Astrocyte of the cerebellum (primary cell): ENCODE results near the gene CHST6.
"Not testable (repeated sequence)": the region's sequence is repeated elsewhere in the genome, so short reads cannot be mapped to it uniquely, and the experiment has no call there.

ENCODE experiments used
- DNase-seq: peaks from one replicate; pipeline ENCODE4 v3.0.0-alpha.2; 2011; ENCODE audit warnings: low read depth
- H3K4me3 ChIP-seq: 2 replicates; pipeline ENCODE4 v1.5.1; 2011; ENCODE audit warnings: mild to moderate bottlenecking, low read depth, low read length, moderate library complexity
- CTCF ChIP-seq: IDR thresholded peaks from 2 replicates; pipeline ENCODE4 v1.5.1; 2012; ENCODE audit warnings: low read length, low read depth, moderate library complexity, mild to moderate bottlenecking; ENCODE audit errors: missing control alignments
- in situ Hi-C: cut with HindIII; loops from 2 replicates; pipeline ENCODE4 v1.10.0; 2017; ENCODE audit warnings: low sequenced_read_pairs

Gene CHST6

GRCh38 chr16:75443298-75443697 is 51.9 kb downstream of the CHST6 start:
- in situ Hi-C loops, result no loop called here
- no peak for TF ChIP-seq CTCF
- no peak for DNase-seq
- H3K4me3 ChIP-seq, result no peak overlapping the region

DNA sequence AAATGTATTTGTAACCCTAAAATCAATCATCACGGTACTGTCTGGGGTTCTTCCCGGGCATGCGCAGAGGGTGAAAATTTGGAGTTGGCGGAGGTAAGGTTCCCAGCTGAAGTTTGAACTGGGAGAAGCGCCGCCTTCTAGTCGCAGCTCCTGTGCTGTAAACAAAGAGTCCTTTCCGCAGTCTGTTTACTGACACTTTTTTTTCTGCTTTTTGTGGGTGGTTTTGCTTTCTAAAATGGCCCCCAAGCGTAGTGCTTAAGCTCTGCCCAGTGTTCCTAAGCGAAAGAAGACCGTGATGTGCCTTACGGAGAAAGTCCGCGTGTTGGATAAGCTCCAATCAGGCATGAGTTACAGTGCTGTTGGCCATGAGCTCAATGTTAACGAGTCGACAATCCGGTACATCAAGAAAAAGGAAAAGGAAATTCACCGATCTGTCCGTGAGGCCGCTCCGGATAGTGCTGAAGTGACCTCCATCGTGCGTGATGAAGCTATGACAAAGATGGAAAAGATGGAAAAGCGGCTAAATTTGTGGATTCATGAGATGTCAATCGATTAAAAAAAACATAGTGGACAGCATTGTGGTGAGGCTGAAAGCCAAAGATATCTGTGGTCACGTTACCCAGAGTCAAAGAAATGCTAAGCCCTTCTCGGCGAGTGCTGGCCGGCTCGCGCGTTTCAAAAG is 61.4 kb downstream of the CHST6 start:
- in situ Hi-C loops, result no loop called here
- TF ChIP-seq CTCF, result no peak
- H3K4me3 ChIP-seq, result peak overlapping the region; percentile 95
- peak; percentile 93 for DNase-seq

DNA sequence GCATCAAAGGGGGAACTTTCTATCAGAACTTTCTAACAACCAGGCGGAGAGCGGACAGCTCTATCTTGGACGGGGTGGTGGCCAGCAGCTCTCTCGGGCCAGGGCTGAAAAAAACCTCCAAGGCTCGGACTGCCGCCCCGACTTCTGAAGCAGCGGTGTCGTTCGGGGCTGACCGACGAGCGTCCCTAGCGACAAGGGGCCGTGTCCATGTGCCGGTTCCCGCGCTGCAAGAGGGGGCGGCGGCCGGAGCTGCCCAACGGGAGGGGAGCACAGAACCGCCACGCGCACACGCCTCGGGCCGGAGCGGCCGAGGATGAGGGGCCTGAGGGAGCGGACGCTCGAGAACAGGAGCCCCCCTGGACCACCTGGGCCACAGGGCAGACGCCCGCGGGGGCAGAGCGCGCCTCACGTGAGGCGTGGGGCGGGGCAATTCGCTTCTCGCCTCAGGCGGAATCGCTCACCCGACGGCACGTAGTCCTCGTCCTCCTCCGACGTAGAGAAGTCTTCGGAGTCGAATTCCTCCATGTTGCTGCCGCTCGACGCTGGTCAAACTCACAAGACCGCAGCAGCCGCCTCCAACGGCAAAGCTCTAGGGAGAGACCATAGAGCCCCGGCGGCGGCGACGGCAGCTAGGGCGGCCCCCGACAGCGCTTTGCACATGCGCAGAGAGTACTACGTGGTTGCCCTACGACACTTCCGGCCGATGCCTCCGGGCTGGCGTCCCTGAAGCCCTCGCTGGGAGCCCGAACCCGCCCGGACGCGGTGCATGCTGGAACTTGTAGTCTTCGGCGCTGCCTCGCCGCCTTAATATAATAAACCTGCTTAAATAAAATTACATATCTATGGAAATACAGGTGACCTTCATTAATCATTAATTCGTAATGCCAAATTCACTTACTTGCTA is 62.2 kb downstream of the CHST6 start, which contains the start of gene CFDP1:
Gene CFDP1, minus strand, starts transcription at position 676 of the 904 bp plus-strand sequence. Its CDS starts 151 bp downstream, at position 525.
- peak within 1 kb of the TSS; percentile 95 for H3K4me3 ChIP-seq
- peak; percentile 85 for DNase-seq
- no peak for TF ChIP-seq CTCF
- in situ Hi-C loops, result no loop called here

DNA sequence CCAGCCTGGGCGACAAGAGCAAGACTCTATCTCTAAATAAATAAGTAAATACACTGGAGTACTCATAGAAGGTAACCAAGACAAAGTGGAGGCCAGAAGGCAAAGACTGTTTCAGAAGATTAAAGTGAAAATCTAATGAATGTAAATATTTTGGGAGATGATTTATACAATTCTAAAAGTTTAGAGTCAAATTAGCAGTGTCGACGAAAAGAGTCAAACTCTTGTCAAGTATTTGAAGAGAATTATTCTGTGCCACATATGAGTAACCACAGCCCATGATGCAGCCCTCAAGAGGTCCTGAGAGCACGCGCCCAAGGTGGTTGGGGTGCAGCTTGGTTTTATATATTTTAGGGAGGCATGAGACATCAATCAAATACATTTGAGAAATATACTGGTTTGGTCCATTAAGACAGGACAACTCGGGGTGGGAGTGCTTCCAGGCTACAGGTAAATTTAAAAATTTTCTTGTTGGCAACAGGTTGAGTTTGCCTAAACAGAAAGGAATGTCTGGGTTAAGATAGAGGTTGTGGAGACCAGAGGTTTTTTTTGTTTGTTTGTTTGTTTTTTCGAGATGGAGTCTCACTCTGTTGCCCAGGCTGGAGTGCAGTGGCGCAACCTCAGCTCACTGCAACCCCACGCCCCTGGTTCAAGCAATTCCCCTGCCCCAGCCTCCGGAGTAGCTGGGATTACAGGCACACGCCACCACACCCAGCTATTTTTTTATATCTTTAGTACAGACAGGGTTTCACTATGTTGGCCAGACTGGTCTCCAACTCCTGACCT is 65.4 kb downstream of the CHST6 start:
- no peak for TF ChIP-seq CTCF
- no peak for DNase-seq
- in situ Hi-C loops, result no loop called here
- no peak overlapping the region for H3K4me3 ChIP-seq

- H3K4me3 ChIP-seq, DNase-seq, in situ Hi-C loops: not testable (repeated sequence)
Observed at GRCh38 chr16:75426524-75426923, 68.7 kb downstream of the CHST6 start.

DNA sequence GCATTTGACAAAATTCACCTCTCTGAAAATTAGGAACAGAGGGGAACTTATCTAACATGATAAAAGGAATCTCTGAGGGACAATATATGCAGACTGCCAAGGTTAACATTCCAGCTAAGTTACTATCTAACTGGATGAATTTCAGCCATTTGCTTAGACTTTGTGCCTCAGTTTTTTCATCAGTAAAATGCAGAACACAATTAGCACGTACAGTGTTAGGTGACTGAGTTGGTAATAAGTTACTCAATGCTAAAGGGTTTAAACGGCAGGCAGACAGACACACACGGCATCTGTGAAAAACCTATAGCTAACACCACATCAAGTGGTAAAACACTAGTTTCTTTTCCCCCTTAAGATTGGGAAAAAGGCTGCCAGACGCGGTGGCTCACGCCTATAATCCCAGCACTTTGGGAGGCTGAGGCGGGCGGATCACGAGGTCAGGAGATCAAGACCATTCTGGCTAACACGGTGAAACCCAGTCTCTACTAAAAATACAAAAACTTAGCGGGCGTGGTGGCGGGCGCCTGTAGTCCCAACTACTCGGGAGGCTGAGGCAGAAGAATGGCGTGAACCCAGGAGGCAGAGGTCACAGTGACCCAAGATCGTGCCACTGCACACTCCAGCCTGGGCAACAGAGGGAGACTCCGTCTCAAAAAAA is 71.0 kb downstream of the CHST6 start:
- H3K4me3 ChIP-seq, DNase-seq, in situ Hi-C loops: not testable (repeated sequence)

DNA sequence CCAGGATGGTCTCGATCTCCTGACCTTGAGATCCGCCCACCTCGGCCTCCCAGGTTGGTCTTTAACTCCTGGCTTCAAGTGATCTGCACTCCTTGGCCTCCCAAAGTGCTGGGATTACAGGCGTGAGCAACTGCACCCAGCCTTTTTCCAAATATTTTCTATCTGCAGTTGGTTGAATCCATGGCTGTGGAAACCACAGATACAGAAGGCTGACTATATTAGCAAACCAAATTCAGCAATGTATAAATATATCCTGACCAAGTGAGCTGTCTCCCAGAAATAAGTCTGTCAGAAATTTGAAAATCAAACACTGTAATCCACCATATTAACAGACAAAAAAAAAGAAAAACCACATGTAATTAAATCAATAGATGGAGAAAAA is 71.5 kb downstream of the CHST6 start:
- no peak for DNase-seq
- no peak overlapping the region for H3K4me3 ChIP-seq
- in situ Hi-C loops, result no loop called here
- TF ChIP-seq CTCF, result no peak
